ENCODE results near the gene ZNF319. TPM values are rescaled to one million over a fixed set of nuclear protein-coding genes. Genes with fewer than 3 reads are reported as not detected.

Gene ZNF319
- total and polyA plus RNA-seq, 2 of the 13 experiments (the other 11 are each of a cell fraction or from before 2014, with no cell fraction given), result 2.4 to 3.6 TPM

DNA sequence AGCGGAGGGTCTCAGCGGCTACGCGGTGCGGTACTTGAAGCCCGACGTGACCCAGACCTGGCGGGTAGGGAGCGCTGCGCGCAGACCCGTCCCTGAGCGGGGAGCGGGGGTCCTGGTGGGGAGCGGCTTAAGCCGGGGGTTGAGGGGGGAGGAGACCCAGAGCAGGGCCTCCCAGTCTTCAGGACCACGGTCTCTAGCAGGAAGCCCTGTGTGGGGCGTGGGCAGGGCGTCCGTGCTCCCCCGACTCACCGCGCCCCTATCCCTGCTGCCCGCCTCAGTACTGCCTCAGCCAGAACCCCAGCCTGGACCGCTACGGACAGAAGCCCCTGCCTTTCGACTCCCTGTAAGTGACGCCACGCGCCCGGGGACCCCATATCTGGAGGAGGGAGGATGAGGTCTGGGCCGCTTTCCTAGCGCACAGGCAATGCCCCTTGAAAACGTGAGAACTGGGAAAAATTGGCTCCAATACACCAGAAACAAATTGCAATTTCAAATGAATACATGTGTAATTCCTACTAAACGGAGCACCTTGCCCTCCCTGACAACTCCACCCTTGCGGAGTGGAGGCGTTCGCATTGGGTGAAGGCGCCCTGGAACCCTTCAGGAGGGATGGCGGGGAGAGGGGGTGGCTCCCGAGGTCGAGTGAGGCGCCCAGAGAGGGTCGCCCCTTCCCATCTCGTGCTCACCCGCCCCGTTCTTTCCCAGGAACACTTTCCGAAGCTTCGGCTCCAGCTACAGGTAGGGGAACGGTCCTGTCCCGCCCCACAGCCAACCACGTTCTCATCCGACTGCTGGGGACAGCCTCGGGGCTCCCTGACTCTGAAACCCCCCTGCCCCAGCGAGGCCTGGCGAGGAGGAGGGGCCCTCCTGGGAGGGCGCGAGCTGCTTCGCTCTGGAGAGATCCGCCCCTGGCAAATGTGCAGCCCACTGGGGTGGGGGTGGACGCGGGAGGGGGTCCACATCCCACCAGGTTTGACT is 15.0 kb downstream of the ZNF319 start:
- peak; percentile 51 for ATAC-seq
- no peak for DNase-seq (ENCODE audit: low spot score)
- ChIA-PET POLR2A (no interaction called here), CTCF (ENCODE audit: low intra/inter-chr PET ratio, low total read pairs) (no interaction called here)
- no peak overlapping the region for H3K9ac ChIP-seq (ENCODE audit: insufficient read depth, low read depth, low read length)
- TF ChIP-seq AHR (CRISPR knock-in tag; IDR thresholded peaks at IDR 0.05), result 0 out of 2 replicates have a peak, but pooled peaks have one; percentile 16
- TF ChIP-seq, protein P1, sequence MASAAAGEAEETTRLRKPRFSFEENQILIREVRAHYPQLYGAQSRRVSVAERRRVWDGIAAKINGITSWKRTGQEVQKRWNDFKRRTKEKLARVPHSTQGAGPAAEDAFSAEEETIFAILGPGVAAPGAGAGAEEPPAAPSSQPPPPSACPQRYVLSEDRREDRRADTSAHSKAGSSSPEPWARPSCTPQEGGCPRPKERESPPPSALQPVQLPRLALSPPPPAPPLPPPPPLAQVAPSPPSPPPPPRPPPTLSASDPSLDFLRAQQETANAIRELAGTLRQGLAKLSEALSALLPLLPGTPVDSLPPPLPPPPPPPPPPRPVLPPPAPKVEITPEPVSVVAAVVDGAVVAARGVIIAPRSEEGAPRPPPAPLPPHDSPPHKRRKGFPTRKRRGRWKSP (CRISPR knock-in tag; IDR thresholded peaks at IDR 0.05), result 0 out of 2 replicates have a peak, but pooled peaks have one; percentile 10
- TF ChIP-seq ZNF619 (CRISPR knock-in tag; IDR thresholded peaks at IDR 0.05), result no peak
- TF ChIP-seq PITX1 (CRISPR knock-in tag; IDR thresholded peaks at IDR 0.05), result no peak
- no peak for TF ChIP-seq ZNF780A (CRISPR knock-in tag; IDR thresholded peaks at IDR 0.05)
- peak; percentile 86 for TF ChIP-seq EZH2 (conservative IDR thresholded peaks at IDR 0.05; ENCODE audit: low read depth, low read length)
- no peak; the same call in 1 of the 2 replicates for TF ChIP-seq MTF2 (CRISPR knock-in tag; IDR thresholded peaks at IDR 0.05; ENCODE audit: borderline replicate concordance)
- TF ChIP-seq ZNF101 (CRISPR knock-in tag; IDR thresholded peaks at IDR 0.05; ENCODE audit: borderline replicate concordance, low read depth), result 0 out of 2 replicates have a peak, but pooled peaks have one; percentile 71
- no peaks in the 10 kb centered on the region for H4K20me1 ChIP-seq (ENCODE audit: insufficient read depth, low read length)
- 26% methylated on average over 41 of the region's 62 CpGs for WGBS (ENCODE audit: low lambda C conversion rate)
- peaks cover 3 to 41% of the 10 kb centered on the region in 2 experiments; a peak in 3 of 5 replicates for H3K27me3 ChIP-seq (ENCODE audit: control insufficient read depth in 1 of 2, insufficient read depth in 2 of 2, low read length in 2 of 2)
- H3K4me3 ChIP-seq (replicated peaks in 1 of 3; ENCODE audit: insufficient read depth in 1 of 3, low read depth in 2 of 3, low read length in 3 of 3), result peak overlapping the region; percentile 33 to 51 (median 34); a peak in 4 of 6 replicates
- no peak overlapping the region for H3K27ac ChIP-seq (ENCODE audit: extremely low read length, insufficient read depth, low read length)
- no peak for FAIRE-seq
- intact Hi-C loops (cut with micrococcal nuclease; ENCODE audit: unreplicated experiment) (no loop called here), in situ Hi-C loops (cut with HindIII; ENCODE audit: extremely low pct_ligation_motif_present, low pct_unique_long_range_greater_than_20kb) (no loop called here)
- no peaks in the 10 kb centered on the region for H3K79me2 ChIP-seq (ENCODE audit: insufficient read depth, low read length)
- no peak overlapping the region for H2AFZ ChIP-seq (ENCODE audit: low read length)
- peaks cover 25% of the 10 kb centered on the region for H3K4me1 ChIP-seq (ENCODE audit: insufficient read depth, low read length)
- no peaks in the 10 kb centered on the region for H3K36me3 ChIP-seq (replicated peaks in 1 of 2; ENCODE audit: control insufficient read depth in 1 of 2, insufficient read depth in 2 of 2, low read length in 2 of 2)
- no TSS peak for BruUV-seq (replicated peaks)
- H3K9me3 ChIP-seq (ENCODE audit: low read length), result no peaks in the 10 kb centered on the region
- H3K4me2 ChIP-seq (ENCODE audit: low read depth, low read length), result peak overlapping the region; percentile 58
